GM12865 (cell line): Measurements from ENCODE around the gene STAP2.
A peak's percentile ranks its signal among the peaks of the same experiment; 100 is the strongest.

Experiments
- DNase-seq: peaks from one replicate; pipeline ENCODE4 v3.0.0; 2010; ENCODE audit warnings: low read depth
- H3K4me3 ChIP-seq: 2 replicates; pipeline ENCODE4 v1.5.1; 2011; ENCODE audit warnings: mild to moderate bottlenecking, low read depth, low read length, control low read depth
- TF ChIP-seq, protein P1 (sequence below): IDR thresholded peaks from 2 replicates; pipeline ENCODE4 v1.5.1; 2011; ENCODE audit warnings: low read length, control low read depth, low read depth, inconsistent platforms; ENCODE audit not compliant: insufficient read depth; ENCODE audit errors: missing control alignments

Gene STAP2

DNA sequence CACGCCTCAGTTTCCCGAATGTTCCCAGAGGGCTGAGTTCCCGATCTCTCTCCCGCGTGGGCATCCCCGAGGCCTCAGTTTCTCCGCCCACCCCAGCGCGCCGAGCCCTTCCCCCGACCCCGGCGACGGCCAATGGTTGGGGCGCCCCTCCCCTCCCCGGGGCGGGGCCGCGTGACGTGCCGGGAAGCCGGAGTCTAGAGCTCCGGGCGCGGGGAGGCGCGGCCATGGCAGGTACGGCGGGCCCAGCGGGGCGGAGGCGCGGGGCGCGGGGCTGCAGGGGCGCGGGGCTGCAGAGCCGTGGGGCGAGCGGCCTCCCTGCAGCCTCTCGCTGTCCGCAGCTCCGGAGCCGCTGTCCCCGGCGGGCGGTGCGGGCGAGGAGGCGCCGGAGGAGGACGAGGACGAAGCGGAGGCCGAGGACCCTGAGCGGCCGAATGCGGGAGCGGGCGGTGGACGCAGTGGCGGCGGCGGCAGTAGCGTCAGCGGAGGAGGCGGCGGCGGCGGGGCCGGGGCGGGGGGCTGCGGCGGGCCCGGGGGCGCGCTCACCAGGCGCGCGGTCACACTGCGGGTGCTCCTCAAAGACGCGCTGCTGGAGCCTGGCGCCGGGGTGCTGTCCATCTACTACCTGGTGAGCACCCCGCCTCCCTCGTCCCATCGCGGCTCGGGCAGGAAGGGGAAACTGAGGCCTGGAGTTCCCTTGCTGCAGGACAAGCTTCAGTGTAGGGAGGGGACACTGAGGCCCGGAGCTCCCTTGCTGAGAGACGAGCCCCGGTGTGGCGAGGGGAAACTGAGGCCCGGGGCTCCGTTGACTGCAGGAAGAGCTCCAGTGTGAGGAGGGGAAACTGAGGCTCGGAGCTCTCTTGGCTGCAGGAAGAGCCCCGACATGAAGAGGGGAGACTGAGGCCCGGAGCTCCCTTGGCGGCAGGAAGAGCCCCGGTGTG, 5.0 kb upstream of the STAP2 start, which contains the start of gene MPND:
Gene MPND, plus strand, starts transcription at position 193 of the 938 bp plus-strand sequence. Its CDS starts 32 bp downstream, at position 225.
- peak; percentile 90 for DNase-seq
- H3K4me3 ChIP-seq = peak within 1 kb of the TSS; percentile 78

DNA sequence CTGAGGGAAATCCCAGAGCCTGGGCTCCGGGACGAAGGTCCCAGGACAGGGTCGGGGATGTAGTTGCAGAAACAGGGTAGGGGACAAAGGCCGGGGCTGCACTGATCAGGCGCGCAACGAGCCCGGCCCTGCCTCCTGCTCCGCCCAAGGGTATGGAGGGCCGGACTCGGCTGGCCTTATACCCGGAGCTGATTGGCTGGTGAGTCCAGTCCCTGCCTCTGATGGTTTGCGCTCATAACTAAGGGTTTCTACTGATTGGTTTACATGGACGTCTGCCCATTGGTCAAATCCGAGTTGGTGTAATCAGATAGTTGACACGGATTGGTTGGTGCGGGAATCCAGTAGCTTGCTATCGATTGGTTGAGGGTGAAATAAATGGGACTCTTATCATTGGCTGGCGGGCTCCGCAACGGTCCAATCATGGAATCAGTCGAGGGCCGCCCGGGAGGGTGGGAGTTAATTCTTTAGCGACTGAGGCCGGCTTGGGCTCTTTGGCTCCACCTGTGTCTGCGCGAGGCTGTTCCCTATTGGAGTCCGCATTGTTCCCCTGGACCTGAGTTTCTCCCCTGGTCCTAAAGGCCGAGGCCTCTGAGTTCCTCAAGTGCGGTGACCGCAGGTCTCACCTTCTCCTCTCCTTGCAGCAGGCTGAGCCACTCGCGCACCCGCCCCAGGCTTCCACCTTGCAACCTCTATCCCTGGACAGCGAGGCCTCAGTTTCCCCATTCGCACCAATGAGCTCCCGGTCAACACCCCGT, 4.2 kb upstream of the STAP2 start:
- TF ChIP-seq, protein P1, sequence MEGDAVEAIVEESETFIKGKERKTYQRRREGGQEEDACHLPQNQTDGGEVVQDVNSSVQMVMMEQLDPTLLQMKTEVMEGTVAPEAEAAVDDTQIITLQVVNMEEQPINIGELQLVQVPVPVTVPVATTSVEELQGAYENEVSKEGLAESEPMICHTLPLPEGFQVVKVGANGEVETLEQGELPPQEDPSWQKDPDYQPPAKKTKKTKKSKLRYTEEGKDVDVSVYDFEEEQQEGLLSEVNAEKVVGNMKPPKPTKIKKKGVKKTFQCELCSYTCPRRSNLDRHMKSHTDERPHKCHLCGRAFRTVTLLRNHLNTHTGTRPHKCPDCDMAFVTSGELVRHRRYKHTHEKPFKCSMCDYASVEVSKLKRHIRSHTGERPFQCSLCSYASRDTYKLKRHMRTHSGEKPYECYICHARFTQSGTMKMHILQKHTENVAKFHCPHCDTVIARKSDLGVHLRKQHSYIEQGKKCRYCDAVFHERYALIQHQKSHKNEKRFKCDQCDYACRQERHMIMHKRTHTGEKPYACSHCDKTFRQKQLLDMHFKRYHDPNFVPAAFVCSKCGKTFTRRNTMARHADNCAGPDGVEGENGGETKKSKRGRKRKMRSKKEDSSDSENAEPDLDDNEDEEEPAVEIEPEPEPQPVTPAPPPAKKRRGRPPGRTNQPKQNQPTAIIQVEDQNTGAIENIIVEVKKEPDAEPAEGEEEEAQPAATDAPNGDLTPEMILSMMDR = peak; percentile 18
- H3K4me3 ChIP-seq = peak overlapping the region; percentile 78
- DNase-seq = peak; percentile 100

More for the DNA sequence above, 5.0 kb upstream of the STAP2 start, which contains the start of gene MPND:
- TF ChIP-seq, protein P1 = no peak

DNA sequence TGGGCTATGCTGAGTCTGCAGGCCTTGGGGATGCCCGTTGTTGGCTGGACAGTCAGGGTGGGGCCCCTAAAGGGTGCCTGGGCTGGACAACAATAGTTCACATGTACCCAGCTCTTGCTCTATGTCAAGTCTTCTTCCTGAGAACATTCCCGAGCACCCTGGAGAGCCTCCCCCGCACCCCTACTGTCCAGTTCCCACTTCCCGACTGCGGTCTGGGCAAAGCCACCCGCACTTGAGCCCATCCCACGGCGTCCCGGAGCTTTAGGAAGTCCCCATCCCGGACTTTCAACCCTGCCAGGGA, 3.6 kb upstream of the STAP2 start:
- TF ChIP-seq, protein P1 = no peak
- peak overlapping the region; percentile 55 for H3K4me3 ChIP-seq
- no peak for DNase-seq

DNA sequence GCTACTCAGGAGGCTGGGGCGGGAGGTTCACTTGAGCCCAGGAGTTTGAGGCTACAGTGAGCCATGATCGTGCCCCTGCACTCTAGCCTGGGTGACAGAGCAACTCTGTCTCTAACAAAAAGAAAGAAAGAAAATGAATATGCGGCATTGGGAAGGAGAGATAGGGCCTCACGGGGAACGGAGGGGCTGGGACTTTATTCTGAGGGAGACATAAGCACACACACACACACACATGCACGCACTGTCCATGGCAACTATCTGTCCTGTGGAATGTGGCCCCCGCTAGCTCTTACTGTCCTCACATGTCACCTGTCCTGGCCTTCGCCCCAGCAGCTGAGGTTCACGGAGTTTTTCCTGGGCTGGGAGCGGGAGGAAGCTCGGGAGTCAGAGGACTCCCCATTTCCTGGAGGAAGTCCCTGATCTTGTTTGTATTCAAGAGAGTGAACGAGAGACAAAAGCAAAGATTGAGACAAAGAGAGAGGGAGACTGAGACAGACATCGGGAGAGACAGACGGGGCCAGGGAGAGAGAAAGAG, 654 bp downstream of the STAP2 start:
- DNase-seq = no peak
- TF ChIP-seq, protein P1 = no peak
- H3K4me3 ChIP-seq = peak overlapping the region; percentile 70

DNA sequence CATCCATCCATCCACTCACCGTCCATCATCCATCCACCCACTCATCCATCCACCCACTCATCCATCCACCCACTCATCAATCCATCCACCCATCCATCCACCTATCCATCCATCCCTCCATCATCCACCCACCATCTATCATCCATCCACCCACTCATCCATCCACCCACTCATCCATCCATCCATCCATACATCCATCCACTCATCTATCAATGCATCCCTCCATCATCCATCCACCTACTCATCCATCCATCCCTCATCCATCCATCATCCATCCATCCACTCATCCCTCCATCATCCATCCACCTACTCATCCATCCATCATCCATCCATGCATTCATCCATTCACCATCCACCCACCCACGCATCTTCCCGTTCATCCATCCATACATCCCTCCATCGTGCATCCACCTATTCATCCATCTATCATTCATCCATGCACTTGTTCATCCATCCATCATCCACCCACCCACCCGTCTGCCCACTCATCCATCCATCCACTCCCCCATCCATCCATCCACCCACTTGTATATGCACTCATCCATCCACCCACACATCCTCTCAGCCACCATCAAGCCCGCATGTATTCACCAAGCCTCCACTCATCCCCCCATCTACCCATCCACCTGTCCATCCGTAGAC, 3.6 kb downstream of the STAP2 start:
- no peak for DNase-seq
- H3K4me3 ChIP-seq = no peak overlapping the region
- TF ChIP-seq, protein P1 = no peak

DNA sequence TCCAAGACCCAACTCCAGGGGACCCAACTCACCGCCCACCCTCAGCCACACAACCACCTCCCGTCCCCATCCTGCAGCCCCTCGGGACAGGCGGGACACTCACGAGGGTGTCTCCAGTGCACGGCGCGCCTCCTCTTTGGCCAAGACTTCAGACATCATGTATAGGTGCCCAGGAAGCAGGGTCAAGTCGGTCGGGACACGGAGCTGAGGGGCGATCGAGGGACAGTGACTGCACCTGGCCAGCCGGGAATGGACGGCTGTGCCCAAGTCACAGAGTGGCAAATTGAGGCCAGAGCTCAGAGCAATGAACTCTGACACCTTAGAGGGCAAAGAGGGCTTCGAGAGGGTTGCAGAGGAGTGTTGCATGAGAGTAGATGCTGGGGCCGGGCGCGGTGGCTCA, 8.8 kb downstream of the STAP2 start:
- H3K4me3 ChIP-seq = no peak overlapping the region
- no peak for DNase-seq
- TF ChIP-seq, protein P1 = no peak

DNA sequence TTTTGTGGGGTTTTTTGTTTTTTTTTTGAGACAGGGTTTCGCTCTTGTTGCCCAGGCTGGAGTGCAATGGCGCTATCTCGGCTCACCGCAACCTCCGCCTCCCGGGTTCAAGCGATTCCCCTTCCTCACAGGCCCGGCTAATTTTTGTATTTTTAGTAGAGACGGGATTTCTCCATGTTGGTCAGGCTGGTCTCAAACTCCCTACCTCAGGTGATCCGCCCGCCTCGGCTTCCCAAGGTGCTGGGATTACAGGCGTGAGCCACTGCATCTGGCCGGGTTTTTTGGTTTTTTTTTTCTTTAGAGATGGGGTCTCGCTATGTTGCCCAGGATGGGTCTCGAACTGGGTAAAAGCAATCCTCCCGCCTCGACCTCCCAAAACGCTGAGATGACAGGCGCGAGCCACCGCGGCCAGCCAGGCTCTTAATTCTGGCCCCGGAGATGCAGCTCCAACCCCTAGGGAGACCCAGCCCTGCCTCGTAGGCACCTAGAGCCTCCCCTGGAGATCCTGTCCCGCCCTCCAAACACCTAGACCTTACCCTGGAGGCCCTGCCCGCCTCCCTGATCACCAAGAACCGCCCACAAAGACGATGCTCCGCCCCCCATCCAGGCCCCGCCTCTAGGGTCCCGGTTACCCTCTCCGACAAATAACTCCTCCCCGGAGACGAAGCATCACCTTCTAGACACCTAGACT, 9.5 kb downstream of the STAP2 start:
- DNase-seq = peak; percentile 62
- H3K4me3 ChIP-seq = peak overlapping the region; percentile 45
